A673 (cell line): Measurements from ENCODE around the gene PRPF38B. TPM values are rescaled to one million over a fixed set of nuclear protein-coding genes. Genes with fewer than 3 reads are reported as not detected.

Experiments used
- BruUV-seq: library from RNA; stranded (reverse); fragments of 400-500 nt; replicated peaks from 2 replicates; lab custom pipeline; 2021; lab: Mats Ljungman, UMichigan
- CTCF ChIA-PET: fragments of 300-600 bp; sonication (Branson Sonifier 250); formaldehyde crosslinking; loops from one replicate; lab custom pipeline; 2022; ENCODE audit warnings: antibody characterized with exemption; lab: Charles Lee
- POLR2A ChIA-PET: fragments of 300-600 bp; sonication (Branson Sonifier 250); formaldehyde crosslinking; loops from one replicate; lab custom pipeline; 2022; ENCODE audit warnings: antibody characterized with exemption; ENCODE audit not compliant: low non-redundant PET; lab: Charles Lee
- DNase-seq: peaks from one replicate; pipeline ENCODE4 v3.0.0-alpha.2; 2015; ENCODE audit warnings: low spot score
- H3K27ac ChIP-seq: fragments of 200-600 bp; sonication (generic); 2 replicates; pipeline ENCODE4 v1.5.1; 2016; ENCODE audit warnings: mixed run types, low read depth, mild to moderate bottlenecking, mixed read lengths, antibody characterized with exemption, low read length; ENCODE audit not compliant: poor library complexity, severe bottlenecking
- H3K27me3 ChIP-seq: fragments of 200-600 bp; sonication (generic); replicated peaks from 2 replicates; pipeline ENCODE4 v1.6.1; 2017; ENCODE audit warnings: mixed run types, low read depth, mild to moderate bottlenecking, mixed read lengths, antibody characterized with exemption, low read length; ENCODE audit not compliant: insufficient read depth, poor library complexity
- H3K36me3 ChIP-seq: fragments of 200-600 bp; sonication (generic); 2 replicates; pipeline ENCODE4 v1.6.1; 2016; ENCODE audit warnings: mixed run types, mild to moderate bottlenecking, mixed read lengths, antibody characterized with exemption, low read length; ENCODE audit not compliant: insufficient read depth, poor library complexity, severe bottlenecking
- H3K4me1 ChIP-seq: fragments of 200-600 bp; sonication (generic); 2 replicates; pipeline ENCODE4 v1.6.1; 2017; ENCODE audit warnings: mixed run types, mild to moderate bottlenecking, mixed read lengths, antibody characterized with exemption, low read length; ENCODE audit not compliant: insufficient read depth, poor library complexity, severe bottlenecking
- H3K4me3 ChIP-seq: fragments of 200-600 bp; sonication (generic); 2 replicates; pipeline ENCODE4 v1.5.1; 2016; ENCODE audit warnings: low read depth, mixed run types, mild to moderate bottlenecking, mixed read lengths, low read length; ENCODE audit not compliant: poor library complexity, severe bottlenecking
- H3K9me3 ChIP-seq: fragments of 200-600 bp; sonication (generic); 2 replicates; pipeline ENCODE4 v1.6.1; 2016; ENCODE audit warnings: mixed run types, low read depth, mild to moderate bottlenecking, mixed read lengths, antibody characterized with exemption, low read length; ENCODE audit not compliant: poor library complexity, severe bottlenecking
- EZH2 ChIP-seq: fragments of 200-600 bp; sonication (generic); IDR thresholded peaks from 2 replicates; pipeline ENCODE4 v1.6.1; 2017; ENCODE audit warnings: borderline replicate concordance, low read depth, mild to moderate bottlenecking, mixed read lengths, antibody characterized with exemption, low read length; ENCODE audit not compliant: poor library complexity, severe bottlenecking
- intact Hi-C: fragments of 100-400 bp; cut with micrococcal nuclease; formaldehyde crosslinking; loops from one replicate; pipeline ENCODE4 v1.10.0; 2022; ENCODE audit not compliant: unreplicated experiment
- total RNA-seq: library from RNA; stranded (reverse); gene quantifications from 2 replicates; pipeline ENCODE4 v1.2.3, GENCODE V29; 2021
- TF ChIP-seq, protein P1 (sequence below): fragments of 300-800, 200-600 bp; sonication (generic); conservative IDR thresholded peaks from 2 replicates; pipeline ENCODE4 v1.5.1; 2017; ENCODE audit warnings: low read depth, mild to moderate bottlenecking, antibody characterized with exemption, low read length, moderate library complexity, mixed read lengths

The PRPF38B gene
- total RNA-seq, 1 experiment from 2014 or later = 59.5 TPM

DNA sequence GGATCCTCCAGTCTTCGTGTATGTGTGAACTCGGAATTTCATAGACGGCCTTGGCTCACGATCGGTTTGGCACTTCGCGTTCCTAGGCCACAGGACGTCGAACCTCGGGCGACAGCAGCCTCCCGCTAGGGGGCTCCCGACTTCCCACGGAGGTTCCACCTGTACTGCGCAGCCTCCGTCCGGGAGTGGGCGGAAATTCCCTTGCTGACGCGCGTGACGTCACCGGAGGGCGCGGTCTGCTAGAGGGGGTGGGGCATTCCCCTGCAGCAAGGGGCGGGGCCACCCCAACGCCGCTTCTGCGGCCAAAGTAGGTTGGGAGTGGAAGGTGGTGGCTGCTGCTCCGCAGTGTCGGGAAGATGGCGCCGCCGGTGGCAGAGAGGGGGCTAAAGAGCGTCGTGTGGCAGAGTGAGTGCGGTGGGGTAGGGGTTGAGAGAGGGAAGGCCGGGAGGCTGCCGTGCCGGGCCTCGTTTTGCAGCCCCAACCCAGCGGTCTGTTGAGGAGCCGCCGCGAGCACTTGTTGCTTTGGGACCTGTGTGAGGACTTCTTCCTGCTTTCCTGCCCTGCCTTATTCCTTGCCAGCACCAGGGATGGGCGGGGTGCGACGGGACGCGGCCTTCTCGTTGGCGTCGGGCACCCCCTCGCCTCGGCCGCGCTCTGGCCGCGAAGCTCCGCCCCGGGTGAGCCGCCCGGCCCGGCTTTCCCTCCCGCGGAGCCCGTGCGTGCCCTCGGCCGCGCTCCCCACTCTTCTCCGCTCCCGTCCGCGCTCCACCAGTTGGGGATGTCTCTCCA, 54.5 kb downstream of the PRPF38B start, which contains the start of gene STXBP3:
TSS of gene STXBP3 (plus strand) at position 293 of the 789 bp plus-strand sequence. CDS start at position 357, 64 bp downstream.
- H3K4me3 ChIP-seq = peak within 1 kb of the TSS; percentile 86
- CTCF ChIA-PET = no interaction called here
- TF ChIP-seq EZH2 = no peak
- TF ChIP-seq, protein P1, sequence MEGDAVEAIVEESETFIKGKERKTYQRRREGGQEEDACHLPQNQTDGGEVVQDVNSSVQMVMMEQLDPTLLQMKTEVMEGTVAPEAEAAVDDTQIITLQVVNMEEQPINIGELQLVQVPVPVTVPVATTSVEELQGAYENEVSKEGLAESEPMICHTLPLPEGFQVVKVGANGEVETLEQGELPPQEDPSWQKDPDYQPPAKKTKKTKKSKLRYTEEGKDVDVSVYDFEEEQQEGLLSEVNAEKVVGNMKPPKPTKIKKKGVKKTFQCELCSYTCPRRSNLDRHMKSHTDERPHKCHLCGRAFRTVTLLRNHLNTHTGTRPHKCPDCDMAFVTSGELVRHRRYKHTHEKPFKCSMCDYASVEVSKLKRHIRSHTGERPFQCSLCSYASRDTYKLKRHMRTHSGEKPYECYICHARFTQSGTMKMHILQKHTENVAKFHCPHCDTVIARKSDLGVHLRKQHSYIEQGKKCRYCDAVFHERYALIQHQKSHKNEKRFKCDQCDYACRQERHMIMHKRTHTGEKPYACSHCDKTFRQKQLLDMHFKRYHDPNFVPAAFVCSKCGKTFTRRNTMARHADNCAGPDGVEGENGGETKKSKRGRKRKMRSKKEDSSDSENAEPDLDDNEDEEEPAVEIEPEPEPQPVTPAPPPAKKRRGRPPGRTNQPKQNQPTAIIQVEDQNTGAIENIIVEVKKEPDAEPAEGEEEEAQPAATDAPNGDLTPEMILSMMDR = peak; percentile 99
- H3K4me1 ChIP-seq = peaks cover 5% of the 10 kb centered on the region
- H3K36me3 ChIP-seq = no peaks in the 10 kb centered on the region
- DNase-seq = peak; percentile 98
- H3K9me3 ChIP-seq = no peaks in the 10 kb centered on the region
- no TSS peak for BruUV-seq
- intact Hi-C loops = loop anchor here (2.0 kb wide), 2 partner anchors 54 to 152 kb away; partner anchors contain the start of gene PRPF38B
- H3K27me3 ChIP-seq = no peaks in the 10 kb centered on the region
- POLR2A ChIA-PET = no interaction called here
- peak within 1 kb of the TSS; percentile 89 for H3K27ac ChIP-seq

GRCh38 chr1:108747171-108747850, 55.2 kb downstream of the PRPF38B start:
- DNase-seq = peak; percentile 81
- ChIA-PET POLR2A (no interaction called here), CTCF (no interaction called here)
- Histone ChIP-seq H3K27me3 (no peaks in the 10 kb centered on the region), H3K36me3 (no peaks in the 10 kb centered on the region), H3K27ac (peak overlapping the region; percentile 89), H3K9me3 (no peaks in the 10 kb centered on the region), H3K4me1 (peaks cover 5% of the 10 kb centered on the region), H3K4me3 (peak overlapping the region; percentile 86)
- TSS peak; percentile 72 for BruUV-seq
- no peak for TF ChIP-seq EZH2
- TF ChIP-seq, protein P1 = no peak
- intact Hi-C loops = loop anchor here (2.0 kb wide), 2 partner anchors 55 to 151 kb away; partner anchors contain the start of gene PRPF38B

DNA sequence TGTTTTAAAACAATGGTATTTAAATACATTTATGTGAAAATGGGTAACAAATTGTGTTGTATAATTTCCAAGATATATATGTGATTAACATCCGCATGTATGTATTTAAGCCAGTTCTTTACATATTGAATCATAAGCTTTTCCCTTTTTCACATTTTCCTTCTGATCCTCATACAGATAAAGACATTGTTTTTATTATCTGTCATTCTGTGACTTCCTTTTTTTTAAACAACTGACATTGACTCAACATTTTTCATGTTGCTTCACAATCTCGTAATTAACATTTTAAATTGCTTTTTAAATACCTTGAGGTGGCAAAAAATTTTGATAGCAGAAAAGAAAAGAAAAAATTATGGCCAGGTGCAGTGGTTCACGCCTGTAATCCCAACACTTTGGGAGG, 55.8 kb downstream of the PRPF38B start:
- POLR2A ChIA-PET = no interaction called here
- no peak for DNase-seq
- TF ChIP-seq EZH2 = no peak
- TF ChIP-seq, protein P1 = no peak
- Histone ChIP-seq H3K36me3 (peaks cover 4% of the 10 kb centered on the region), H3K4me3 (peak overlapping the region; percentile 86), H3K9me3 (no peaks in the 10 kb centered on the region), H3K27ac (no peak overlapping the region), H3K27me3 (no peaks in the 10 kb centered on the region), H3K4me1 (peaks cover 5% of the 10 kb centered on the region)
- no TSS peak for BruUV-seq
- CTCF ChIA-PET = no interaction called here
- intact Hi-C loops = loop anchor here (2.0 kb wide), 2 partner anchors 55 to 151 kb away; partner anchors contain the start of gene PRPF38B
